GM11168 (cell line): ENCODE measurements around the gene ATF7IP.
"Not testable (repeated sequence)": the region's sequence is repeated elsewhere in the genome, so short reads cannot be mapped to it uniquely, and the experiment has no call there.

Experiments
- in situ Hi-C: fragments of 300-500 bp; cut with MboI; formaldehyde crosslinking; loops from one replicate; pipeline ENCODE4 v1.12.0; 2022; ENCODE audit warnings: low sequenced_read_pairs; ENCODE audit not compliant: unreplicated experiment

Gene ATF7IP

DNA sequence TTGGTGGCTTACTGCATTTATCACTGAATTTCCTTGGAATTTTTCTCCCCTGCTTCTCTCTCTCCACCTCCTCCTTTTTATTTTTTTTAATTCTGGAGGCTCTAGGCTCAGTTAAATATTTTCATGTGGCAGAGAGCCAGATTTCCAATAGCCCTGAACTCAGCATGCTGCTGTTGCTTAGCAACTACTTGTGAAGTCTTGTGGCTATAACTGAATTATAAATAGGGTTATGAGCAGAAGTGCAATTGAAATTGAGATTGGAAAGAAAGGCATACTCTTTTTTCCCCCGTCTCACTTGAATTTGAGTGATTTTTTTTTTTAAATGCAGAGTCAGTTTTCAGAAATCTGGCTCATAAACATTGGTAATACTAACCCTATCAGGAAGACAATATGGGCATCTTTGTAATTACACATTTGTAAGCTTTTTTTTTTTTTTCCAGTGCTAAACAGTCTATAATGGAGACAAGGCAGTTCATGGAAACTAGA lies 38.3 kb downstream of the ATF7IP start:
- in situ Hi-C loops, result no loop called here

DNA sequence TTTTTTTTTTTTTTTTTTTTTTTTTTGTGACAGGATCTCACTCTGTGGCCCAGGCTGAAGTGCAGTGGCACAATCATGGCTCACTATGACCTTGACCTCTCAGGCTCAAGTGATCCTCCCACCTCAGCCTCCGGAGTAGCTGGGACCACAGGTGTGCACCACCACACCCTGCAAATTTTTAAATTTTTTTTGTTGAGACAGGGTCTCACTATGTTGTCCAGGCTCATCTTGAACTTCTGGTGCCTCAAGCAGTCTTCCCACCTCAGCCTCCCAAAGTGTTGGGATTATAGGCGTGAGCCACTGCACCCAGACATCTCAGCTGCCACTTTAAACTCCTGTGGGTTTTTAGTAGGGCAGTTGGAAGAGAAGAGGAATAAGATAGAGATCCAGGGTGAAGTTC lies 39.9 kb downstream of the ATF7IP start:
- in situ Hi-C loops, result not testable (repeated sequence)

DNA sequence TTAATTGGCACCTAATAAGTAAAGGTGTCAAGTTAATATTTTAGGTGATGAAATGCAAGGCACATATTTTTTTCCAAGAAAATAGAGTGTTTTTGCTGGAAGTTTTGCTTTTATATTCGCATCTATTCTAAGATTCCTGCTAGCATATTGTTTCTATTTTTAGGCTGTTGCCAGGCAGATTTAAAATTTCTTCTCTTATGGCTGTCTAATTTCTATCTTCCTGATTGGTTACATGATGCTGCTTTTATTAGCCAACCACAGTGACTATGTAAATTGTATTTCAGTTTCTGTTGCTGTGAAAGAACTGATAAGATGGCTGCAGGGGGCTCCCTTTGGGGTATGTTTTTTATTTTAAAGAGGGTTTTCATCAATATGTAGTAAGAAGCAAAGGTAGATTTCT lies 42.7 kb downstream of the ATF7IP start:
- in situ Hi-C loops, result no loop called here

DNA sequence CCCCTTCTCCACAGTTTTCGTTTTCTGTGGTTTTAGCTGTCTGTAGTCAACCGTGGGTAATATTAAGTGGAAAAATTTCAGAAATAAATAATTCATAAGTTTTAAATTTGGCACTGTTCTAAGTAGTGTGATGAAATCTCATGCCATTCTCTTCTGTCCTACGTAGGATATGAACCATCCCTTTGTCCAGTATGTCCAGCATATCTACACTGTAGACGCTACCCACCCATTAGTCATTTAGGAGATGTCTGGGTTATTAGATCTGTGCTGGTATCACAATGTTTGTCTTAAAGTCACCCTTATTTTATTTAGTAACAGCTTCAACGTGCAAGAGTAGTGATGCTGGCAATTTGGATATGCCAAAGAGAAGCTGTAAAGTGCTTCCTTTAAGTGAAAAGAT lies 44.7 kb downstream of the ATF7IP start:
- in situ Hi-C loops, result no loop called here

DNA sequence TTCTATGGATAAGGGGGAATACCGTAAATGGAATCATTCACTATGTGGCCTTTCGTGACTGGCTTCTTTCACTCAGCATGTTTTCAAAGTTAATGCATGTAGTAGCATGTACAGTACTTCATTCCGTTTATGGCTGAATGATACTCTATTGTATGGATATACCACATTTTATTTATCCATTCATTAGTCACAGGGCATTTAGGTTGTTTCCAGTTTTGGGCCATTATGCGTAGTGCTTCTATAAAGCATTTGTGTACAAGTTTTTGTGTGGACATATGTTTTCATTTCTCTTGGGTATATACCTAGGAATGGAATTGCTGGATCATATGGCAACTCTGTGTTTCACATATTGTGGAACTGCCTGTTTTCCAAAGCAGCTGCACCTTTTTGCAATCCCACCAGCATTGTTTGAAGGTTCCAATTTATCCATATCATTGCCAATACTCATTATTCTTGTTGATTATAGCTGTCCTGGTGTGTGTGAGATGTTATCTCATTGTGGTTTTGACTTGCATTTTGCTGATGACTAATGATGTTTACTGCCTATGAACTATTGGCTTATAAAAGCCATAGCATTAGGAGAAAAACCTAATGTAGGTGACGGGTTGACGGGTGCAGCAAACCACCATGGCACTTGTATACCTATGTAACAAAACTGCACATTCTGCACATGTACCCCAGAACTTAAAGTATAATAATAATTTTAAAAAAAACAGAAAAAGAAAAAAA lies 45.5 kb downstream of the ATF7IP start:
- in situ Hi-C loops, result no loop called here

DNA sequence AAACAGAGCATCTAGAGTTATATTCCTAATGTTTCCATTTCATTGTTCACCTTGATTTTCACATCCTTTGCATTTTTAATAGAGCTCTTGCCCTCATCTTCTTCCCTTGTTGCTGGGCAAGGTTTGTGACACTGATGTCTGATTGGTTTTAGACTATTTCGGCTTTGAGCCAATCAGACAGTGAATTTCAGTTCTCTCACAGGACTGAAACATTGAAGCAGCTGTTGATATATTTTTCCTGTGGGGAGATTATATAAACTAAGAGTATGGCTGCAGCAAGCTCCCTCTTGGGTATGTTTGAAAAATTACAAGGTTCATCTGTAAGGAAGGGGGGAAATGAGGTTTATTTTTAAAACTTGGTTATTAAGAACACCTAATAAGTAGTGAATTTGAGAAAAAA lies 51.2 kb downstream of the ATF7IP start:
- in situ Hi-C loops, result no loop called here

DNA sequence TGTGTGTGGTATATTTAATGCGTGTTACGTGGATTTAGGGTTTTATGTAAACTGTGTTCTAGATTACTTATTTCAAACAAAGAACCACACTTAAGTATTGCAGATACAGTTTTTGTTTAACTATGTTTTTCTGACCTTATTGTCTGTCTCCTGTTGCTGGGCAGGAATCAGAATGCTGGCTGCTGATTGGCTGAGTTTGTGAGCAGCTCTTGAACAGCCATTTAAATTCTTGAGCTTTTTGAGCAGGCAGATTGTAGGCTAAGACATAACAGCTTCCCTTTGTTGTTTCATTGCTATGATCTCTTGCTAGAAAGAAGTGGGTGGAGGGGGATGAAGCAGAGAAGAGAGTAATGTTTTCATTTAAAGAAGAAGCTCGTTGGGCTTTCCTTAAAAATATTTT lies 52.2 kb downstream of the ATF7IP start:
- in situ Hi-C loops, result no loop called here

DNA sequence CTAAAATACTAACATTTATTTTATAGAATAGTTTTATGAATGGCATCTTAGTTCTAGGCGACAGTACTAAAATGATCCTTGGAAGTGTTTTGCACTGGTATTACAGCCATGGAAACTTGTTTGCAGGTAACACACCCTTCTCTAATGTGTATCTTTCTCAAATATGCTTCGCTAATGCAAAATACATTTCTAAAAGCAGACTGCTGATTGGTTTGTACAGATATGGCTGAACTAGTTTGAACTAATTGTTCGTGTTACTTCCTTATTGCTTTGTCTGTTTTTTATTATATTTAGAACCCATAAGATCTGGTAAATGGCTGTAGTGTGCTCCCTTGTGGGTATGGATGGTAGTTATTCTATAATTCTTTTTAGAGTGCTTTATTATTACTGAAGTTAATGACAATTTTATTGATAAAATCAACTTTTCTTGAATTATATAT lies 53.0 kb downstream of the ATF7IP start:
- in situ Hi-C loops, result no loop called here

DNA sequence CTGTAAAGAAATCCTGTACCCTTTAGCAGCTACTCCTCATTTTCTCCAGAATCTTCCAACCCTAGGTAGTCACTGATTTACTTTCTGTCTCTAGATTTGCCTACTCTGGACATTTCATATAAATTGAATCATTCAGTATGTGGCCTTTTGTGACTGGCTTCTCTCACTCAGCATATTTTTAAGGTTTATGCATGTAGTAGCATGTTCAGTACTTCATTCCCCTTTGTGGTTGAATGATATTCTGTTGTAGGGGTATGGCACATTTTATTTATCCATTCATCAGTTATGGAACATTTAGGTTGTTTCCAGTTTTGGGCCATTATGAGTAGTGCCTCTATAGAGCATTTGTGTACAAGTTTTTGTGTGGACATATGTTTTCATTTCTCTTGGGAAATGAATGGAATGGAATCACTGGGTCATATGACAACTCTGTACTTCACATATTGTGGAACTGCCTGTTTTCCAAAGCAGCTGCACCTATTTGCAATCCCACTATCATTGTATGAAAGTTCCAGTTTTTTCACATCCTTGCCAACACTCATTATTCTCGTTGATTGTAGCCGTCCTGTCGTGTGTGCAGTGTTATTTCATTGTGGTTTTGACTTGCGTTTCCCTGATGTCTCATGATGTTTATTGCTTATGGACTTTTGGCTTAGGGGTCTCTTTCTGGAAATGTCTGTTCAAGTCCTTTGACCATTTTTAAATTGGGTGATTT lies 57.2 kb downstream of the ATF7IP start:
- in situ Hi-C loops, result no loop called here

DNA sequence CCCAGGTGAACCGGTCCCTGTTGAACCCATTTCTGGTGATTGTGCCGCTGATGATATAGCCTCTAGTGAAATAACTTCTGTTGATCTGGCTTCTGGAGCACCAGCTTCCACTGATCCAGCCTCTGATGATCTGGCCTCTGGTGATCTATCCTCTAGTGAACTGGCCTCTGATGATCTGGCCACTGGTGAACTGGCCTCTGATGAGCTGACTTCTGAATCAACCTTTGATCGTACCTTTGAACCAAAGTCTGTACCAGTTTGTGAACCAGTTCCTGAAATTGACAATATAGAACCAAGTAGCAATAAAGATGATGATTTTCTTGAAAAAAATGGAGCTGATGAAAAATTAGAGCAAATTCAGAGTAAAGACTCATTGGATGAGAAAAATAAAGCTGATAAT lies 59.1 kb downstream of the ATF7IP start:
- in situ Hi-C loops, result no loop called here

DNA sequence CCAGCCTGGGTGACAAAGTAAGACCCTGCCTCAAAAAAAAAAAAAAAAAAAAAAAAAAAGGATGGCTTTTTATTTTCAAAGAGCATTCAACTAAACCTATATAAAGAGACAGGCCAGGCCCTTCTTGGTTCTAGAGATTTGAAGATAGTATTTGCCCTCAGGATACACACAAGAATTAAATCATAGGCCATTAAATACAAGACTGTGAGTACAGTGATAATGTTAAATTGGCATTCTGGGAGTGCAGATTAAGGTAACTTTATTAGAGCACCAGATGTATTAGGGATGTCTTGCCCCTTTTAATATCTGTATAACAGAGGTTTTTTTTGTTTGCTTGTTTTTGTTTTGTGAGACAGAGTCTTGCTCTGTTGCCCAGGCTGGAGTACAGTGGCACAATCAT lies 61.3 kb downstream of the ATF7IP start:
- in situ Hi-C loops, result no loop called here

DNA sequence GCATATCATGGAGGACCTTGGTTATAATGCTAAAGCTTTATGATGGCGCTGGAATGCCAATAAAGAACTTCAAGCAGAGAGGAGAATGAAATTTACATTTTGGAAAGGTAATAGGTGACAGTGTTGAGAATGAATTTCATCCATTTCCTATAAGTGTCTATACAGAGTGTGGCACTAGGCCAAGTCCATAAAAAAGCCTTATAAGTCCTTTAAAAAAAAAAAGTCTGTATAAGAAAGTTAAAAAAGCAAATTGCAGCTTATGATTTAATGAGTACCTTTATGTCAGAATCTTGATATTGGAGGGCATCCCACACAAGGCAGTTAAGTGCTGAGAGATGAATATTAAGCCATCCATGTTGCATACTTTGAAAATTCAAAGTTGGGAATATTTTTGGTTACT lies 62.4 kb downstream of the ATF7IP start:
- in situ Hi-C loops, result no loop called here

DNA sequence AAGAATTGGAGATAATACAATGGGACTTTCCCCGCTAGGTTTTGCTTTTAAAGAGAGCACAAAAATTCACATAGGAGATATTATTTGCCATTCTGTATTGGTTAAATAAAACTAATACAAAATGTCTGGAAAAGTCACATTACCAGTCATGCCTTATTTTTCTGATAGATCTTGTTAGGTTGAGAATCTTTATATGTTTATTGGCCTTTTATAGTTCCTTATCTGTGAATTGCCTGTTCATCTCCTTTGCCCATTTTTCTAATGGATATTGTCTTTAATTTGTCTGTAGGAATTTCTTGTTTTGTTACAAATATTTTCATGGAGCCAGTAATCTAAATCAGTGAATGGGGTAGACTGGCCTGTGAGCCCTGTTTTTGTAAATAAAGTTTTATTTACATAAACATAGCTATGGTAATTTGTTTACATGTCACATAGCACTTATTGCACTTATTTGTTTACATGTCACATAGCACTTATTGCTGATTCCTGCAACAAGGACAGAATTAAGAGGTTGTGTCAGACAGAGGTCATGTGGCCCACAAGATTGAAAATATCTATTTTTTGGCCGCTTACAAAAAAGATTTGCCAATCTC lies 65.0 kb downstream of the ATF7IP start:
- in situ Hi-C loops, result no loop called here

DNA sequence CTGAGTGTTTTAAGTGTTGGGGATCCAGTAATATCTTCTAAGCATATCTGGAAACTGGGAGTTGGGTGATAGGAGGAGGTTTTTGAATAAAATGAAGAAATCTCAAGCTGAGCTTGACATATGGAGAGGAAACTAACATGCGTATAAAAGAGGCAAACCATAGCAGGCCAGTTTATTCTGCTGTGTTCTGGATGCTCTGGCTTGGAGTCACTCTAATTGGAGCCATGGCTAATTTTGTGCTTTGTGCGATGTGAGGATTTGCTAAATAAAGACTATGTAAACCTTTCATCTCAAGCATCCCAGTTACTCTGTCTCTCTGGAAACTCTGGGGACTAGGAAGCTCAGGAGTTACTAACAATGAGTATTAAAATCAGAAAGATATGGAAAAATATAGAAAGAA lies 66.5 kb downstream of the ATF7IP start:
- in situ Hi-C loops, result no loop called here

DNA sequence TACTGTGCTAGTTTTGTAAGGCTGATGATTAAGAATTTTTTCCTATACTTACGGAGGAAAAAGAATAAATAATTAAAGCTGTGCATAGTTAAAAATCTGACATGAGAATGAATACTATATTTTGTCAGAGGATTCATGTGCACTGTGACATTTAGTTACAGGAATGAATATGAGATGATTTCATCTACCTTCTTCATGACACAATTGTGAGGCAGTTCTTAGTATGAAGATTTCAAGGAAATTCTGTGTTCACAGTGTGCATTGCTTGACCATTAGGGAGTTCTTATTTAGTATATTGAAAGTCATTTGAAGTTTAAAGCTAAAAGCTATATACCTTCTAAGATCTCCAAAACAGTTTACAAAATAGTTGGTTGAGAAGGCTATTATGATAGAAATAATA lies 70.1 kb downstream of the ATF7IP start:
- in situ Hi-C loops, result no loop called here

DNA sequence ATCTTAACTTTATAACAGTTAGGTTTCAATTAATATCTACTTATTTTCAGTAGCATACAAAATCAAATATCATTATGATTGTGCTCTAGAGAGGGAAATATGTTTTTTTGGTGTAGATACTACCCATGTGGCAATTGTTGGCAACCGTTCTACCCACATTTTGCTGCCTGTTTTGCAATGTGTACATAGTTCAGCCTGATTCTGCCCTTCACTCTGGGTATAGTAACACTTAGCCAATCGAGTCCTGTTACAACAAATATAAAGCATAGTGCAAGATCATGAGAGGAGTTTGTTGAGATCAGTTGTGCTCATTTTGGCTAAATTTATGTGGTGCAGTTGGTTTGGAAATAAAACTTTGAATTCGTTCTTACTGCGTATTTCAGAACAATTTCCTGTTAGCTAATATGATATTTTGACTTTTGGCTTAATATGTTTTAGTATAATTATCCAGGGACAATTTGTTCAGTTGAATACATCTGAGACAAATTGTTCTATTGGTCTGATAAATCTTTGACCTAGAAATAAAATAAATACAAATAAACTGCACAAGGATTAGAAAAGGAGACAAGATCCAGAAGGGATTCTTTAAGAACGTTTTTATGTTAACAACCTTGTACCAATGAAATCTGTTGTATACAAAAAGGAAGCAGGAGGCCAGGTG lies 76.9 kb downstream of the ATF7IP start:
- in situ Hi-C loops, result no loop called here

DNA sequence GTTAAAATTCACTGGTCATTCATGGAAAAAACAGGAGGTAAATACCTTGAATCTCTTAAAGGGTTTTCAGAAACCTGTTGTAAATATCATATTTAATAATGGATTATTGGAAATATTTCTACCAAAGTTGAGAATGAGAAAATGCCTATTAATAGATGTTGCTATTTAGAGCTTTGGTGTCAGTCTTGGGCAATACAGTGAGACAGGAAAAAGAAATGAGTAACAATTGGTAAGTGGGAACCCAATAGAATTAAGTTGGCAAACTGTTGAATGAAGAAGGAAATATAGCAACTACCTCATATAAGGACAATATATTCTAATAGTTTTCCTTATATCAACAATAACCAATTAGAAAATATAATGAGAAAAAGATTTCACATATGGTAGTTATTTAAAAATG lies 78.0 kb downstream of the ATF7IP start:
- in situ Hi-C loops, result no loop called here

DNA sequence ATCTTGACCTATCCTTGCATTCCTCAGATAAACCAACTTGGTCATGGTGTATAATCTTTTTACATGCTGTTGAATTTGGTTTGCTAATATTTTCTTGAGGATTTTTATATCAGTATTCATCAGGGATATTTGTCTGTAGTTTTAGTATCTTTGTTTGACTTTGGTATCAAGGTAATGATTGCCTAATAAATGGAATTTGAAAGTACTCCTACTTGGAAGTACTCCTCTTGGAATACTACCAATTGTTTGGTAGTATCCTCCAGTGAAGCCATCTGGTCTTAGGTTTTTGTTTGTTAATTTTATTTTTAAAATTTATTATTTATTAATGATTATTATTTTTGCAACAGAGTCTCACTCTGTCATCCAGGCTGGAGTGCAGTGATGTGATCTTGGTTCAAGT lies 85.0 kb downstream of the ATF7IP start:
- in situ Hi-C loops, result loop anchor here (25.0 kb wide), 1 partner anchor 188 kb away; no protein-coding TSS in a partner anchor

DNA sequence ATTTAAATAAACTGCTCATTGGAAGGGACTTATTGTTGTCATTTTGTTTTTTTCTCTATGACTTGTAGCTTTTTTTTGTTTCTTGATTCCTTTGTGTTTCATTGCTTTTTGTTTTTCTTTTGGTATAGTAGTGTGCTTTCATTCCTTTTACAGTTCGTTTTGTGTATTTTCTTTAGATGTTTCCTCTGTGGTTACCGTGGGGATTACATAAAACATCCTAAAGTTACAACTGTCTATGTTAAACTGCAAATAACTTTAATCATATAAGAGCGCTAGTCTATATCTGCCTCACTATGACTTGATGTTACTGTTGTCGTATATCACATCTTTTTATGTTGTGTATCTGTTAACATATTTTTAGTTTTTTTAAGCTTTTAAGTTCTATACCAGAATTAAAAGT lies 86.9 kb downstream of the ATF7IP start:
- in situ Hi-C loops, result loop anchor here (25.0 kb wide), 1 partner anchor 190 kb away; no protein-coding TSS in a partner anchor

DNA sequence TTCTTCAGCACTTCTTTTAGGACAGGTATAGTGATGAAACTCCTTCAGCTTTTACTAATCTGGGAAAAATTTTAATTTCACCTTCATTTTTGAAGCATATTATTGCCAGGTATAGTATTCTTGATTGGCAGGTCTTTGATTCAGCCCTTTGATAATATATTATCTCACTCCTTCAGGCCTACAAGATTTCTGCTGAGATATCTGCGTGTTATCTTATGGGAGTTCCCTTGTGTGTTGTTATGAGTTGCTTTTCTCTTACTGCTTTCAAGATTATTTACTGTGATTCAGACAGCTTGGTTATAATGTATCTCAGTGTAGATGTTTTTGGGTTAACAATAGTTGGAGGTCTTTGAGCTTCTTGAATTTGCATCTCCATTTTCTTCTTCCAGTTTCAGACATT lies 87.4 kb downstream of the ATF7IP start:
- in situ Hi-C loops, result loop anchor here (25.0 kb wide), 1 partner anchor 191 kb away; no protein-coding TSS in a partner anchor
